ENCODE results near the gene HPD.

Gene HPD

GRCh38 chr12:121828826-121829225 is 29.8 kb downstream of the HPD start:
- DNase-seq (ENCODE audit: low read depth in 1 of 2, low spot score in 1 of 2) = no peak

- DNase-seq (ENCODE audit: low read depth in 1 of 2, low spot score in 1 of 2) = no peak
Observed at GRCh38 chr12:121828306-121828705, 30.4 kb downstream of the HPD start.

GRCh38 chr12:121827351-121828099 is 31.1 kb downstream of the HPD start:
- no peak for DNase-seq (ENCODE audit: low read depth in 1 of 2, low spot score in 1 of 2)

- no peak for DNase-seq (ENCODE audit: low read depth in 1 of 2, low spot score in 1 of 2)
Observed at GRCh38 chr12:121826318-121827150, 32.1 kb downstream of the HPD start.

GRCh38 chr12:121825041-121825523 is 33.6 kb downstream of the HPD start:
- DNase-seq (ENCODE audit: low read depth in 1 of 2, low spot score in 1 of 2) = no peak

GRCh38 chr12:121823727-121824115 is 34.9 kb downstream of the HPD start:
- DNase-seq (ENCODE audit: low read depth in 1 of 2, low spot score in 1 of 2) = no peak

GRCh38 chr12:121823101-121823726 is 35.4 kb downstream of the HPD start:
- no peak for DNase-seq (ENCODE audit: low read depth in 1 of 2, low spot score in 1 of 2)

GRCh38 chr12:121822393-121823100 is 36.1 kb downstream of the HPD start:
- DNase-seq (ENCODE audit: low read depth in 1 of 2, low spot score in 1 of 2) = no peak

GRCh38 chr12:121820056-121820455 is 38.6 kb downstream of the HPD start:
- DNase-seq (ENCODE audit: low read depth in 1 of 2, low spot score in 1 of 2) = no peak

GRCh38 chr12:121819212-121819949 is 39.3 kb downstream of the HPD start:
- no peak for DNase-seq (ENCODE audit: low read depth in 1 of 2, low spot score in 1 of 2)

GRCh38 chr12:121817648-121818043 is 41.0 kb downstream of the HPD start:
- no peak for DNase-seq (ENCODE audit: low read depth in 1 of 2, low spot score in 1 of 2)

- DNase-seq (ENCODE audit: low read depth in 1 of 2, low spot score in 1 of 2) = no peak
Observed at GRCh38 chr12:121816925-121817647, 41.6 kb downstream of the HPD start.

- DNase-seq (ENCODE audit: low read depth in 1 of 2, low spot score in 1 of 2) = no peak
Observed at GRCh38 chr12:121815263-121815662, 43.4 kb downstream of the HPD start.

- DNase-seq (ENCODE audit: low read depth in 1 of 2, low spot score in 1 of 2) = no peak
Observed at GRCh38 chr12:121814429-121815119, 44.1 kb downstream of the HPD start.

- no peak for DNase-seq (ENCODE audit: low read depth in 1 of 2, low spot score in 1 of 2)
Observed at GRCh38 chr12:121813951-121814350, 44.7 kb downstream of the HPD start.

- no peak for DNase-seq (ENCODE audit: low read depth in 1 of 2, low spot score in 1 of 2)
Observed at GRCh38 chr12:121812921-121813896, 45.5 kb downstream of the HPD start.

- DNase-seq (ENCODE audit: low read depth in 1 of 2, low spot score in 1 of 2) = no peak
Observed at GRCh38 chr12:121812320-121812871, 46.3 kb downstream of the HPD start.
